Naive thymus-derived CD4-positive, alpha-beta T cell (primary cell): ENCODE results near the gene ITPR2. TPM values are rescaled to one million over a fixed set of nuclear protein-coding genes. Genes with fewer than 3 reads are reported as not detected.

Source experiments
- ATAC-seq: fragments of 150-1000 bp; cut with Tn5 transposase; 2 replicates; pipeline ENCODE4 v1.10.0; 2021; ENCODE audit warnings: mild to moderate bottlenecking, moderate library complexity
- CTCF ChIA-PET: fragments of 350-600 bp; sonication (Branson Sonifier 250); formaldehyde crosslinking; loops from one replicate; lab custom pipeline; 2021; ENCODE audit warnings: antibody characterized with exemption; lab: Charles Lee
- POLR2A ChIA-PET: fragments of 350-600 bp; sonication (Branson Sonifier 250); formaldehyde crosslinking; loops from one replicate; lab custom pipeline; 2021; ENCODE audit warnings: antibody characterized with exemption, inconsistent platforms; lab: Charles Lee
- DNase-seq, 9 donors: peaks; one replicate each; pipeline versions ENCODE4 v3.0.0 to v3.0.0-alpha.2; 2020 to 2022; ENCODE audit warnings: mixed read lengths in 1 of 9
- H3K27ac ChIP-seq: one replicate; pipeline ENCODE4 v1.7.0; 2013; ENCODE audit warnings: mild to moderate bottlenecking, low read depth, low read length, moderate library complexity
- H3K27me3 ChIP-seq, 2 donors: one replicate each; pipeline ENCODE4 v1.7.0; 2013; ENCODE audit warnings: low read length in 2 of 2, mild to moderate bottlenecking in 2 of 2, moderate library complexity in 2 of 2; ENCODE audit not compliant: control insufficient read depth in 2 of 2, insufficient read depth in 2 of 2
- H3K36me3 ChIP-seq, 3 experiments: 1 replicate in 2 of 3; 2 replicates in 1 of 3; pipeline ENCODE4 v1.7.0; 2013; ENCODE audit warnings: low read length in 3 of 3, mild to moderate bottlenecking in 3 of 3, moderate library complexity in 1 of 3; ENCODE audit not compliant: insufficient read depth in 3 of 3, control insufficient read depth in 2 of 3
- H3K4me1 ChIP-seq, 2 donors: one replicate each; pipeline ENCODE4 v1.7.0; 2013; ENCODE audit warnings: low read length in 2 of 2, mild to moderate bottlenecking in 2 of 2, moderate library complexity in 1 of 2; ENCODE audit not compliant: control insufficient read depth in 2 of 2, insufficient read depth in 2 of 2
- H3K4me3 ChIP-seq: 2 replicates; pipeline ENCODE4 v1.7.0; 2013; ENCODE audit warnings: mild to moderate bottlenecking, low read length
- H3K9me3 ChIP-seq, 3 experiments: 1 replicate in 2 of 3; 2 replicates in 1 of 3; pipeline ENCODE4 v1.7.0; 2013; ENCODE audit warnings: low read length in 3 of 3; ENCODE audit not compliant: control insufficient read depth in 2 of 3
- H3K27ac Mint-ChIP-seq, 9 donors: one replicate each; pipeline ENCODE4 v1.8.0; 2020 to 2022; ENCODE audit warnings: mixed read lengths in 9 of 9, mild to moderate bottlenecking in 8 of 9, moderate library complexity in 5 of 9, inconsistent platforms in 2 of 9
- H3K27me3 Mint-ChIP-seq, 5 donors: one replicate each; pipeline ENCODE4 v1.8.0; 2021 to 2022; ENCODE audit warnings: mixed read lengths in 5 of 5, mild to moderate bottlenecking in 1 of 5
- H3K36me3 Mint-ChIP-seq, 5 donors: one replicate each; pipeline ENCODE4 v1.8.0; 2020 to 2022; ENCODE audit warnings: mixed read lengths in 5 of 5, mild to moderate bottlenecking in 3 of 5, inconsistent platforms in 1 of 5
- H3K4me1 Mint-ChIP-seq, 7 donors: one replicate each; pipeline ENCODE4 v1.8.0; 2020 to 2022; ENCODE audit warnings: mixed read lengths in 7 of 7, mild to moderate bottlenecking in 3 of 7, inconsistent platforms in 1 of 7
- H3K4me3 Mint-ChIP-seq, 10 donors: one replicate each; pipeline ENCODE4 v1.8.0; 2020 to 2022; ENCODE audit warnings: mild to moderate bottlenecking in 10 of 10, mixed read lengths in 10 of 10, moderate library complexity in 6 of 10, inconsistent platforms in 2 of 10
- H3K9me3 Mint-ChIP-seq, 11 donors: one replicate each; pipeline ENCODE4 v1.8.0; 2020 to 2022; ENCODE audit warnings: mixed read lengths in 11 of 11, mild to moderate bottlenecking in 4 of 11, inconsistent platforms in 1 of 11, moderate library complexity in 1 of 11
- intact Hi-C, 2 donors: fragments of 100-400 bp; cut with micrococcal nuclease; formaldehyde crosslinking; loops; one replicate each; pipeline ENCODE4 v1.15.1; 2023
- polyA plus RNA-seq, 2 donors: library from polyadenylated mRNA; unstranded; fragments of 300-500 nt; fragmentation: Illumina TruSeq; gene quantifications; one replicate each; pipeline ENCODE4 v1.2.3, GENCODE V29; 2021
- total RNA-seq, 6 experiments: library from RNA in 5 of 6; stranded (reverse) in 5 of 6; gene quantifications; 1 replicate in 5 of 6; 2 replicates in 1 of 6; pipeline ENCODE4 v1.2.3 and lab custom pipeline; 2021 to 2026

Gene ITPR2
- total and polyA plus RNA-seq, 7 experiments from 2014 or later: 11.3 to 71.5 (median 51.4) TPM

DNA sequence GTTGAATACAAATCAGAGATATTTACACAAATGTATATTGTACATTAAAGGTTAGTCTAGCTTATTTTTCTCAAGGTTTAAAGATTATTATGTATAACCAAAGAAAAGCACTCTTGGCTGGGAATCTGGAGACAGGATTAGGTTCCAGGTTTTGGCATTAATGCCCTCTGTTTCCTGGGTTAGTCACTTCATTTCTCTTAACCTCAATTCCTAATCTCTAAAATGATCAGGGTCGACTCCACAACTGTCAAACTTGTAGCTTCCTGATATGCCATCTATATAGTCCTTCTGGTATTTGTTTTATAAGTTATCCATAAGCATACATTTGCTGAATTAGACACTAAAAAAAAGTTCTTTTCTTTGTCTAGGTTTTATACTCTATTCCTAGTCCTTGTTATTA is 2.6 kb downstream of the ITPR2 start:
- intact Hi-C loops: loop anchor here (5.0 to 10.0 kb wide), 5 partner anchors 314 to 1778 kb away; partner anchors contain the start of genes MRPS35 (in 1 of the 2) and PPFIBP1 (in 1 of the 2)
- H3K27ac ChIP-seq: no peak overlapping the region
- no peak overlapping the region for H3K4me3 ChIP-seq
- H3K4me3 Mint-ChIP-seq: peak overlapping the region; percentile 74 to 98 (median 78)
- peaks cover 0 to 2% (median 0%) of the 10 kb centered on the region in 11 donors for H3K9me3 Mint-ChIP-seq
- H3K27me3 Mint-ChIP-seq: no peaks in the 10 kb centered on the region
- no peaks in the 10 kb centered on the region for H3K9me3 ChIP-seq
- ChIA-PET POLR2A (interaction anchor here (0.7 to 0.8 kb wide), 2 partner anchors 16 to 712 kb away, joined by 3 read pairs; no protein-coding TSS in a partner anchor), CTCF (no interaction called here)
- H3K36me3 ChIP-seq: peaks cover 0 to 6% (median 0%) of the 10 kb centered on the region in 3 experiments
- H3K4me1 ChIP-seq: peaks cover 12 to 16% of the 10 kb centered on the region in 2 donors
- peak overlapping the region in 5 of 9 donors; percentile 11 to 79 (median 41) for H3K27ac Mint-ChIP-seq
- DNase-seq (no peak), ATAC-seq (no peak)
- peaks cover 43 to 79% (median 71%) of the 10 kb centered on the region in 7 donors for H3K4me1 Mint-ChIP-seq
- H3K36me3 Mint-ChIP-seq: peaks cover 0 to 12% (median 0%) of the 10 kb centered on the region in 5 donors
- H3K27me3 ChIP-seq: no peaks in the 10 kb centered on the region

DNA sequence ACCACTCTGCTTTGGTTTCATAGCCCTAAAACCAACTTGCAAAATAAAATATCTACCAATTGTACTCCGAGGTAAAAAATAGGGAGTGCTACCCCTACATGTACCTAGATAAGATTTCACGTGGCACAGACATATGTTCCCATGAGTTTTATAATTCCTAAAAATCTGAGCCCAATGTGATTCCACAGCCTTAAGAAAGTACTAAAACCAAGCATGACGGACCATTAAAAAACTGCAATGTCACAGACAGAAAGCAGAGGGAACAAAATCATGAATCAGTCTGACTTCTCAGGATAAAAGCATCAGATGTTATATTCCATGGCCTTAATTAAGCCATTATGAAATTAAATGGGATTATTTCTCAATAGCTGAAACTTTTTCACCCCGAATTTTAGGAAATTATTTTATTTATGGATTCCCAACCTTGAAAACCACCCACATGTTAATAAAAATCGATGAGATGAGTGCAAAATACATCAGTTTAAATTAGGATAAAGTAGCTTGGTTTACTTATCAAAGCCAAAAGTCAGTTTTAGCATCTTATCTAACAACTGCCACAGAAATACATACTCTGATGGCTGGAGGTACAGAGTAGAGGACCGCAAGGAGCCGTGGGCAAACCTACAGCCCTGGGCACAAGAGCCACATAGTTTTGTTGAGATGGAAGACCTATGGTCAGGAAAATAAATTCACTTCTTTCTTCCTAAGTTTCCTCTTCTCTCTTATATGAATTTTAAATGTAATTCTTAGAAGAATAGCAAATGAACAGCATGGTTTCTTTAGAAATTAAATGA is 4.5 kb downstream of the ITPR2 start:
- H3K4me3 ChIP-seq: no peak overlapping the region
- Mint-ChIP-seq H3K9me3 (no peaks in the 10 kb centered on the region), H3K4me1 (peaks cover 34 to 74% (median 68%) of the 10 kb centered on the region in 7 donors), H3K27ac (peak overlapping the region in 1 of 9 donors; percentile 23), H3K4me3 (peak overlapping the region in 2 of 10 donors; percentile 1 to 98), H3K36me3 (peaks cover 0 to 13% (median 0%) of the 10 kb centered on the region in 5 donors), H3K27me3 (no peaks in the 10 kb centered on the region)
- DNase-seq (no peak), ATAC-seq (no peak)
- intact Hi-C loops: no loop called here
- peaks cover 0 to 6% (median 0%) of the 10 kb centered on the region in 3 experiments for H3K36me3 ChIP-seq
- ChIA-PET POLR2A (interaction anchor here (0.8 kb wide), 1 partner anchor 183 kb away, joined by 3 read pairs; no protein-coding TSS in a partner anchor), CTCF (no interaction called here)
- no peaks in the 10 kb centered on the region for H3K9me3 ChIP-seq
- no peaks in the 10 kb centered on the region for H3K27me3 ChIP-seq
- H3K27ac ChIP-seq: no peak overlapping the region
- peaks cover 12% of the 10 kb centered on the region in 2 donors for H3K4me1 ChIP-seq

DNA sequence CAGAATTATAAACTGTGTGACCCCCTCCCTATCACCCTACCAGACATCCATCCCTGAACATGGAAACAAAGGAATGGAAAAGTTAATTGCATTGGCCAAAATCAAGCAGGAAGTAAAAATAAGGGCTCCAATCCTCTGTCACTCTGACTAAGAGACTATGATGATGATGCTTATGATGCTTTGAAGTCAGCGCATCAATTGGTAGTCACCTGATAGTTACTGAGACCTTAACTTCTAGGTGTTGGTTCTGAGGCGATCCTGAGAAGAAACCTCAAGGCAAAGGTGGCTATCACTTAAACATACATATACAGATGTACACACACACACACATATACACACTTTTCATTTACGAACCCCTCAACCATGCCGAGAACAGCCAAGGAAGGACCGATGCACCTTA is 6.6 kb downstream of the ITPR2 start:
- CTCF ChIA-PET: interaction anchor here (1.3 kb wide), 1 partner anchor 188 kb away, joined by 4 read pairs; the partner anchor contains the start of gene TM7SF3
- intact Hi-C loops: no loop called here
- H3K36me3 Mint-ChIP-seq: peaks cover 0 to 23% (median 0%) of the 10 kb centered on the region in 5 donors
- H3K9me3 Mint-ChIP-seq: no peaks in the 10 kb centered on the region
- peaks cover 33 to 81% (median 77%) of the 10 kb centered on the region in 7 donors for H3K4me1 Mint-ChIP-seq
- no peak overlapping the region for H3K4me3 Mint-ChIP-seq
- H3K9me3 ChIP-seq: no peaks in the 10 kb centered on the region
- peaks cover 9 to 12% of the 10 kb centered on the region in 2 donors for H3K4me1 ChIP-seq
- no peak for DNase-seq
- POLR2A ChIA-PET: interaction anchor here (0.9 kb wide), 1 partner anchor 61 kb away, joined by 3 read pairs; no protein-coding TSS in a partner anchor
- H3K27ac ChIP-seq: no peak overlapping the region
- no peak overlapping the region for H3K4me3 ChIP-seq
- ATAC-seq: no peak
- H3K27me3 ChIP-seq: no peaks in the 10 kb centered on the region
- no peaks in the 10 kb centered on the region for H3K36me3 ChIP-seq
- H3K27me3 Mint-ChIP-seq: no peaks in the 10 kb centered on the region
- peak overlapping the region in 1 of 9 donors; percentile 3 for H3K27ac Mint-ChIP-seq

DNA sequence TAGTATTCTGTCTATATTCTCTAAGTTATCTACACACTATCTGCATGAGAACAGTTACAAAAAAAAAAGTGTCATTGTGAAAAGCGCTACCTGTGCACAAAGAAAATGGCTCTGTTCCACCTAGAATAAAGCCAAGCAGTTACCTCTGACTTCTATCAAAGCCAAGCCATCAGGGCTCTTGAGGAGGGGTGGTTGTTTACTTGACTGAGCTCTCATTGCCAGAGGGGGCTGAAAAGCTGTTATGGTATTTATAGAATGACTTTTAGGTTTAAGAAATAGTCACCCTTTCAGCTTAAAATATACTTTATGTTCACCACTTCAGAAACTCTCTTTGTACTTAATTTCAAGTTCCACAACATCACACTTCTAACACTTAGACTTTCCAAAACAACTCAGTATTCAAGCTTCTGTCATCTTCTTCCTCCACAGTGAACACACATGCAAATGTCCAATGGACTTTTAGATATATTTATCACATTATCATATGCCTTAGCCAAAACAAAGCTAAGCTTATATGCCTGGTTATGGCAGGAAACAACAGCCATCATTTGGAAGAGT is 7.5 kb downstream of the ITPR2 start:
- no peak overlapping the region for H3K27ac ChIP-seq
- ChIA-PET POLR2A (interaction anchor here (0.9 kb wide), 1 partner anchor 62 kb away, joined by 3 read pairs; no protein-coding TSS in a partner anchor), CTCF (interaction anchor here (0.6 to 1.3 kb wide), 4 partner anchors 12 to 189 kb away, joined by 4 to 6 read pairs (median 4); partner anchors contain the start of gene TM7SF3)
- Mint-ChIP-seq H3K27me3 (no peaks in the 10 kb centered on the region), H3K27ac (peak overlapping the region in 2 of 9 donors; percentile 25 to 63), H3K4me1 (peaks cover 28 to 78% (median 75%) of the 10 kb centered on the region in 7 donors), H3K9me3 (no peaks in the 10 kb centered on the region), H3K36me3 (peaks cover 0 to 18% (median 0%) of the 10 kb centered on the region in 5 donors), H3K4me3 (no peak overlapping the region)
- no peaks in the 10 kb centered on the region for H3K27me3 ChIP-seq
- intact Hi-C loops: loop anchor here in 1 of 2 donors (1.0 kb wide), 1 partner anchor 8 kb away; the partner anchor contains the start of gene ITPR2
- DNase-seq: no peak
- ATAC-seq: no peak
- H3K36me3 ChIP-seq: no peaks in the 10 kb centered on the region
- peaks cover 2 to 3% of the 10 kb centered on the region in 2 donors for H3K4me1 ChIP-seq
- no peaks in the 10 kb centered on the region for H3K9me3 ChIP-seq
- no peak overlapping the region for H3K4me3 ChIP-seq

DNA sequence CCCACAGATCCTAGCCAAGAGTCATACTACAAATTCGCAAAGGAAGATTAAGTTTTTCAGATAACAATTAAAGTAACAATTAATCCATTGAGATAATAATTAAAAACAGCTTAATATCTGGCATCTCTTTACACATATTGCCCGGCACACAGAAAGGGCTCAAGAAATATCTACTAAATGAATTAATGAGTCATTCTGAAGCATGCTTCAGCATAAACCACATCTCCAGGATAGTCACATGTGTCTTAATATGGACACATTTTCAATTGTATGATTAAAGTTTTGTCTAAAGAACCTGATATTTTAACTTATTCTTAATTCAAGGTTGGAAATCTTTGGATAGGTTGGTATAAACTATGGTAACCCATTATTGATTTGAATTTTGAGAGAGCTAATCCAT is 9.6 kb downstream of the ITPR2 start:
- ChIA-PET POLR2A (interaction anchor here (0.6 kb wide), 1 partner anchor 191 kb away, joined by 3 read pairs; no protein-coding TSS in a partner anchor), CTCF (no interaction called here)
- Mint-ChIP-seq H3K36me3 (peaks cover 0 to 21% (median 0%) of the 10 kb centered on the region in 5 donors), H3K27ac (no peak overlapping the region), H3K27me3 (no peaks in the 10 kb centered on the region), H3K4me1 (peaks cover 23 to 61% (median 55%) of the 10 kb centered on the region in 7 donors), H3K9me3 (no peaks in the 10 kb centered on the region), H3K4me3 (no peak overlapping the region)
- no peak for DNase-seq
- no peak overlapping the region for H3K27ac ChIP-seq
- intact Hi-C loops: no loop called here
- no peaks in the 10 kb centered on the region for H3K9me3 ChIP-seq
- H3K36me3 ChIP-seq: no peaks in the 10 kb centered on the region
- H3K4me1 ChIP-seq: no peaks in the 10 kb centered on the region
- H3K27me3 ChIP-seq: no peaks in the 10 kb centered on the region
- H3K4me3 ChIP-seq: no peak overlapping the region
- no peak for ATAC-seq

DNA sequence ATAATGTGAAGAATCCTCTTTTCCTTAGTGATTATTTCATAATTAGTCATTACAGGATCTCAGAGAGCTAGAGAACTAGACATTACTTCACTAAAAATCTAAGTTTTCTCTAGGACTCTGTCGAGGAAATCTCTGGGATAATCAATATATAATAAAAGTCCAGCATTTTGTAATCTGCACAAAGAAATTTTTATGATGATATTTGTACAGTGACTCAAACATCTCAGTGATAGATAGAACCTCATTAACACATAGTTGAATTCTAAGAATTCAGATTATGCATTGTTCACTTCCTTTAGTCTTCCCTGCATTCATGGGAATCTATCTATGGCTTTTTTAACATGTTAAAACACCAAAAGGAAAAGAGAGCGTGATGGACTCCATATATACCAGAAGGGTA is 11.0 kb downstream of the ITPR2 start:
- intact Hi-C loops: no loop called here
- CTCF ChIA-PET: interaction anchor here (0.5 to 0.8 kb wide), 2 partner anchors 9 to 194 kb away, joined by 3 to 5 read pairs; no protein-coding TSS in a partner anchor
- H3K4me1 Mint-ChIP-seq: peaks cover 15 to 57% (median 43%) of the 10 kb centered on the region in 7 donors
- H3K36me3 ChIP-seq: no peaks in the 10 kb centered on the region
- no peak for ATAC-seq
- no peak overlapping the region for H3K4me3 ChIP-seq
- no peak for DNase-seq
- H3K36me3 Mint-ChIP-seq: peaks cover 0 to 21% (median 0%) of the 10 kb centered on the region in 5 donors
- H3K27ac ChIP-seq: no peak overlapping the region
- H3K27me3 ChIP-seq: no peaks in the 10 kb centered on the region
- peak overlapping the region in 1 of 9 donors; percentile 5 for H3K27ac Mint-ChIP-seq
- no peaks in the 10 kb centered on the region for H3K9me3 ChIP-seq
- POLR2A ChIA-PET: no interaction called here
- H3K4me3 Mint-ChIP-seq: no peak overlapping the region
- no peaks in the 10 kb centered on the region for H3K27me3 Mint-ChIP-seq
- no peaks in the 10 kb centered on the region for H3K9me3 Mint-ChIP-seq
- no peaks in the 10 kb centered on the region for H3K4me1 ChIP-seq
